K562 (cell line): Measurements from ENCODE around the gene HSD3B7.

Source experiments
- CEBPB ChIP-seq: fragments of 450-650 bp; IDR thresholded peaks from 2 replicates; pipeline ENCODE4 v1.6.1; 2016; ENCODE audit warnings: missing genetic modification characterization, missing compliant biosample characterization
- CREB1 ChIP-seq, 2 experiments: sonication (generic) in 1 of 2; formaldehyde crosslinking in 1 of 2; IDR thresholded peaks; 2 replicates each; pipeline versions ENCODE4 v1.6.1 to v1.8.0; 2012 to 2022; ENCODE audit warnings: inconsistent platforms in 1 of 2, mild to moderate bottlenecking in 1 of 2, missing genetic modification reagents in 1 of 2, moderate library complexity in 1 of 2
- EP300 ChIP-seq: IDR thresholded peaks from 2 replicates; pipeline ENCODE4 v1.6.1; 2012; ENCODE audit warnings: low read length, improper control_type of control experiment
- GABPB1 ChIP-seq: sonication (generic); formaldehyde crosslinking; IDR thresholded peaks from 2 replicates; pipeline ENCODE4 v1.8.0; 2022; ENCODE audit warnings: mild to moderate bottlenecking, missing genetic modification reagents
- GATA2 ChIP-seq: sonication (generic); formaldehyde crosslinking; IDR thresholded peaks from 2 replicates; pipeline ENCODE4 v1.4.0; 2020; ENCODE audit warnings: mild to moderate bottlenecking, missing genetic modification reagents
- NCOA2 ChIP-seq, 2 experiments: fragments of 450-650 bp; IDR thresholded peaks; 2 replicates each; pipeline ENCODE4 v1.6.1; 2018; ENCODE audit warnings: mild to moderate bottlenecking in 2 of 2, moderate library complexity in 1 of 2; ENCODE audit not compliant: partially characterized antibody in 2 of 2
- PHB ChIP-seq: fragments of 250-450 bp; sonication (Bioruptor Pico); IDR thresholded peaks from 2 replicates; pipeline ENCODE4 v1.5.0; 2021
- ZNF253 ChIP-seq: fragments of 250-450 bp; sonication (Bioruptor Pico); conservative IDR thresholded peaks from 2 replicates; pipeline ENCODE4 v1.6.1; 2021; ENCODE audit warnings: mild to moderate bottlenecking
- TF ChIP-seq, protein P1 (sequence below): IDR thresholded peaks from 2 replicates; pipeline ENCODE4 v1.6.1; 2011; ENCODE audit not compliant: insufficient read length; ENCODE audit errors: extremely low read depth

DNA sequence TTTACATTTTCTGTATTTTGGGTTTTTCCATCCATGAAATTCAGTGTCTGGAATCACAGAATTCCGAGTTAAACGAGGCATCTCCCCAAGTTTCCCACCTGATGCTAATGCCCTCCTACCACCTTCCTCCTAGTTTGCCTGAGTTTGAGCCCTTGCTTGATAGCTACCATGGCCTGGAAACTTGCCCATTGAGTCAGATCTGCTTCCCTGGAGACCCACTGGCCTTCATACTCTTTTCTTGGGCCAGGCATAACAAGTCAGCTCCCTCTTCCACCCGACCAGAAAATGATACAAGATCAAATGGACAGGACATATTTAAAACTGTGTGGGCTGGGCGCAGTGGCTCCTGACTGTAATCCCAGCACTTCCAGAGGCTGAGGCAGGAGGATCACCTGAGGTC is 17.2 kb upstream of the HSD3B7 start:
- TF ChIP-seq, protein P1, sequence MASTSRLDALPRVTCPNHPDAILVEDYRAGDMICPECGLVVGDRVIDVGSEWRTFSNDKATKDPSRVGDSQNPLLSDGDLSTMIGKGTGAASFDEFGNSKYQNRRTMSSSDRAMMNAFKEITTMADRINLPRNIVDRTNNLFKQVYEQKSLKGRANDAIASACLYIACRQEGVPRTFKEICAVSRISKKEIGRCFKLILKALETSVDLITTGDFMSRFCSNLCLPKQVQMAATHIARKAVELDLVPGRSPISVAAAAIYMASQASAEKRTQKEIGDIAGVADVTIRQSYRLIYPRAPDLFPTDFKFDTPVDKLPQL, result no peak
- no peak for TF ChIP-seq GABPB1
- no peak for TF ChIP-seq NCOA2 (IDR thresholded peaks at IDR 0.05; ENCODE audit: partially characterized antibody in 2 of 2)
- TF ChIP-seq EP300, result no peak
- TF ChIP-seq CEBPB (tag), result no peak
- no peak for TF ChIP-seq CREB1 (IDR thresholded peaks at IDR 0.05)
- TF ChIP-seq CREB1 (CRISPR knock-in tag; IDR thresholded peaks at IDR 0.05), result no peak
- no peak for TF ChIP-seq GATA2
- no peak for TF ChIP-seq ZNF253 (CRISPR knock-in tag)
- no peak for TF ChIP-seq PHB
